HT1080 (cell line): Measurements from ENCODE around the gene FDX1. TPM values are rescaled to one million over a fixed set of nuclear protein-coding genes. Genes with fewer than 3 reads are reported as not detected.

Experiments used
- DNase-seq: peaks from one replicate; pipeline ENCODE4 v3.0.0-alpha.2; 2015; ENCODE audit warnings: low read depth
- total RNA-seq: library from RNA; depleted of rRNA; stranded (reverse); fragments of >200 nt; shearing (Covaris generic); gene quantifications from 2 replicates; pipeline ENCODE4 v1.2.3, GENCODE V29; 2014; rRNA removed

The FDX1 gene
- total RNA-seq, 1 experiment from 2014 or later: 13.0 TPM

DNA sequence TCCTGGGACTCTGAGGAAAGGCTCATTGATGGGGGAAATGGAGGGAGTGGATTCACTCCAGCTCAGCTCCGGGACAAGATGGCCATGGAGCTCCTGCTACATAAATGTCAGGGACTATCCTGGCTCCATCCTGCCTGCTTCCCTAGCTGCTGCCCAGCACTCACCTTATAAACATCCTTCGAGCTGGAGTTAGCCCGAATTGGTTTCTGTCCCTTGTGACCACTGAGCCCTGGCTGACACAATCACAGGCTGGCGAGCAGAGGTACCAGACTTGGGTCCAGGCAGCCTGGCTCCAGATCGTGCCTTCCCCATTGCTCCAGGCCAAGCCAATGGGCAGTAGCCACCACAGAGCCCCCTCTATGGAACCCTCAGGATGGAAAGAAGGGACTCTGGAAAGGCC is 77.6 kb downstream of the FDX1 start:
- no peak for DNase-seq

DNA sequence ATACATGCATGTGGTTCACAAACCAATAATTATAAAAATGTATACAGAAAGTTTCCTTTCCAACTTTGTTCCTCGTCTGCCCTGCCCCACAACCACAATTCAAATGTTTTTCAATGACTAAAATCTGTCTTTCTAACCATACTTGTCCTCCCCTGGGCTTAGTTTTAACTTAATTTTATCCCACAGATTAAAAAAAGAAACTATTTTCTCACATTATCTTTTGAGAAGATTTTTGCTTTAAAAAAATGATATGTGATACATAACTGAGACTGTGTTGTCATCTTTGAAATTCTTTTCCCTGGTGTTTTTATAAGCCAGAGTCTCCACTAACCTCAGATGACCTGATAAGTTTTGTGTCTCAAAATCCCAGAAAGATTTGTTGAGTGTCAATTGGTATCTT is 79.0 kb downstream of the FDX1 start:
- no peak for DNase-seq

DNA sequence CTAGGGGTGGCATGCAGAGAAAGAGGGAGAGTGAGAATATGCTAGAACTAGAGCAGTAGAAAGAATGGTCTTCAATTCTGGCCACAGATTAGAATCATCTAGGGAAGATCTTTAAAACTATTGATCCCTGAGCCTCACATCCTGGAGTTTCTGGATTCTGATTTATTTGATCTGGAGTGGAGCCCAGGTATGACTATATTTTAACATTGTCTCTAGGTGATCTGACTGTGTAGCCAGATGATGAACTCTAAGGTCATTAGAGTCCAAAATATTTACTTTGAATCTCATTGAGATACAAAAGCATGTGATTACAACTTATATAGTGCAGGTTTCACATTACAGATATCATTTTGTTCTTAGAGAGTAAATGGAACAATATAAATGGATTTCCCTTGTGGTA is 79.7 kb downstream of the FDX1 start:
- DNase-seq: no peak

DNA sequence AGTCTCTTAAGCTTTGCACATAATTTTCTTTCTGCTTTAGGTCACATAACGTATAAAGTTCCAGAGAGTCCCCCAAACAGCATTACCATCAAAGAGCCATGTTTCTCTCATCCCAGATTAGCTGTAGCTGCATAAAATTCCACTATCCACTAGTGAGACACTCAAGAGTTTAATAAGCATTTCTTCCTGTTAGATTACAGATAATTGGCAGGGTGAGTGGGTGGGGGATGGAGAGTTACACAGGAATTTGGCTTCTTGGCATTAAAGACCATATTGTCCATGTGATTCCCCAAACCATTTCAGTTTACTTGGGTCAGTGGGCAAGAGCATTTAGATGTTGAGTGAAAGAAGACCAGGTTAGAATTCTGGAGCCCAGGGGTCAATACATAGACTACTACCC is 82.3 kb downstream of the FDX1 start:
- DNase-seq: no peak

DNA sequence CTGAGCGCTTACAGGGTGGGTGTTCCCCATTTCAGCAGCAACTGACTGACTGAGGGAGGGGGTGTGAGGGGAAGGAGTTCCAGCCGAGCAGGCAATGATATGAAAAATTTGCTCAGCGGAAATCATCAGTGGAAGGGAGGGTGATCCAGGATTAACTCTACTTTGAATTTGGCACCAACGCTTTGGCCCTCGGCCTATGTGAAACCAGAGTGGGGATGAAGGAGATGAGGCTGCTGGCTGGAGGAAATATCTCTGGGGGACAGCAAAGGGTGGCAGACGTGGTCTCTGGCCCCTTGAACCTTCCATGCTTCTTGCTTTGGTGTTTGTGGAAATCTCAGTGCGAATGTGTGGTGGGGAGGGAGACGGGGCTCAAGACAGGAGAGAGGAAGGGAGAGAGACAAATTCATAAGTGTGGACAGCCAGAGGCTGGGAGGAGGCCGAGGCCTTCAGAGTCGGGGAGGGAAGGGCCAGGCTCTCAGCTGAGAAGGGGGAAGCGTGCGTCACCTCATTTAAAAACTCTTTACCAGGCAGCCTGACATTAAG is 83.6 kb downstream of the FDX1 start:
- no peak for DNase-seq

DNA sequence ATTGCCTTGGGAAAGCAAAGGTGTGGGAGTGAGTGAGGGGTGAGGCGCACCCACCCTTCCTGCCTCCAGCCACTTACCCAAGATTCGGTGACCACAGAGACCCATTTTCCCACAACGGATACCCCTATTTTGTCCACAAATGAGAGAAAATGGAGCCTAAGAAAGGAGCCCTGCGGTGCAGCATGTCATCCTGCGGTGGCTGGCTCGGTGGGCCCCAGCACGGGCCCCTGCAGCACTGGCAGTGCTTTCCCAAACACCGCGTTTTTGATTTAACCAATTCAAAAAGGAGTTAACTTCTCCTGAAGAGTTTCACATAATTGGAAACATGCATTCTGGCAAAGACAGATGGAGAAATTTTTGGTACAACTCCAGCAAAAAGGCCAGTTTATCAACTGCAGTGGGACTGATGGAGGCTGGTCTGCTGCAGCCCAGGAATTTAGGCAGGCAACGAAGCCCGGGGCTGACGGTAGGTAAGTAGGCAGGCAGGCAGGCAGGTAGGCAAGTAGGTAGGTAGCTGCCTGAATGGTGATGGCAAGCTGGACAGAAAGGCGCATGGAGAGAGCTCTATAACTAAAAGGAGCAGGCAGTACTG is 84.2 kb downstream of the FDX1 start:
- no peak for DNase-seq

Other genes starting within 250 kb of the FDX1 start
- 58.0 and 67.6 TPM in 2 replicates for gene RDX, start 133.3 kb upstream of the FDX1 start, total RNA-seq